Ramos (cell line): Measurements from ENCODE around the gene SEMA3F.

ENCODE experiments used
- in situ Hi-C: fragments of 300-500 bp; cut with MboI; formaldehyde crosslinking; loops from one replicate; pipeline ENCODE4 v1.14.3; 2022; ENCODE audit warnings: low sequenced_read_pairs; ENCODE audit not compliant: unreplicated experiment

Gene SEMA3F

GRCh38 chr3:50168791-50169190, 13.7 kb downstream of the SEMA3F start:
- in situ Hi-C loops: no loop called here

GRCh38 chr3:50169232-50169832, 14.2 kb downstream of the SEMA3F start:
- in situ Hi-C loops: no loop called here

GRCh38 chr3:50169858-50170257, 14.7 kb downstream of the SEMA3F start:
- in situ Hi-C loops: no loop called here

GRCh38 chr3:50170689-50171088, 15.6 kb downstream of the SEMA3F start:
- in situ Hi-C loops: no loop called here

DNA sequence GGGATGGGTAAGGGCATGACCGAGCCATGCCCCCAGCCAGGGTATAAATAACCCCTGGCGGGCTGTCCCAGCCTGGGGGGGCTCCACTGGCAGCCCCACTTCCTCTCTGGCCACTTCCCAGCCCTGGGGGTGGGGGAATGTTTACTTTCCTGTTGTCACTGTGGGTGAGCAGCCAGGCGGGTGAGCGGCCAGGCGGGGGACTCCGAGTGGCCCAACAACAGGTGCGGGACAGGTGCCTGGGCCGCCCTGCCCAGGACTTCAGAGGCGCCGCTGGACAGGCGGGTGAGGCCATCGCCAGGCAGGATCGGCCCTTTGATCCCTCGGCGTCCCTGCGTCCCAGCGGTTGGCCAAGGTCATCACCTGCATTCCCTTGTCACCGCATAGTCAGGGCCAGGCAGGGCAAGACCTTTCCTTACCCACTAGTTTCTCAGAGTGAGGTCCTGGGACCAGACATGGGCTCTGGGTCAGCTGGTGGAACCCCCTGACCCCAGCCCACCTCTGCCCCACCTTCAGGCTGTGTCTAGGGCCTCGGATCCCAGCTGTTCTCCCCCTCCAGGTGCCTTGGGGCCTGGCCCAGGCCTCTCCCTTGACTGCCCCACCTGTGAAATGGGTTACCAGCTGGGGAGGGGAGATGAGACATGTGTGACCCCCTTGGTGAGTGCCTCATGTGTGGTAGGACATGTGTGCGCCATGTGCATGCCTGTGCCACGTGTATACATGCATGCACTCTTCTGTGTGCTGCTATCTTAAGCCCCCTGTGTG, 16.6 kb downstream of the SEMA3F start:
- in situ Hi-C loops: no loop called here

DNA sequence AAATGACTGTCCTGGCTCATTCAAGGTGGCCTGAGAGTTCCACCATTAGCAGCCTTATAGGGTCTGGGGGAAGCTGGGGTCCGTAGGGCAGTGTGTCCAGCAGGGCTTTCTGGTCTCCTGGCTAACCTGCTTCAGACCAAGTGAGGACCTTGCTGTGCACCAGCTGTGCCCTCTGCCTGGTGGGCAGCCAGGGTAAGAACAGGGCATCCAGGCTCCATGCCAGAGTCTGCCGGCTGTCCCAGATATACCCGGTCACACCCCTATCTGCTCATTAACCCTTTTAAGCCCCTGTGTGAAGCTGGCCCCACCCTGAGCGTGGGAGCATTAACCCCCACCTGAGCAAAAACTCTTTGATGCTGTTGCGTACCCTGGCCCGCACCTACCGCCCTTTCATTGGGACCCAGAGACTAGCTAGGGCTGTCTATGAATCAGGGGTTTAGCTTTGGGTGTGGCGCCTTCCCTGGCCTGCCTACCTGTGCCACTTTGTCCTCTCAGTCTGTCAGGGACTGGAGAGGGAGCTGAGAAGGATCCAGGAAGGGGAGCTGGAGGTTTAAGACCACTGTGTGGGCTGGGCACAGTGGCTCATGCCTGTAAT, 17.6 kb downstream of the SEMA3F start:
- in situ Hi-C loops: no loop called here

DNA sequence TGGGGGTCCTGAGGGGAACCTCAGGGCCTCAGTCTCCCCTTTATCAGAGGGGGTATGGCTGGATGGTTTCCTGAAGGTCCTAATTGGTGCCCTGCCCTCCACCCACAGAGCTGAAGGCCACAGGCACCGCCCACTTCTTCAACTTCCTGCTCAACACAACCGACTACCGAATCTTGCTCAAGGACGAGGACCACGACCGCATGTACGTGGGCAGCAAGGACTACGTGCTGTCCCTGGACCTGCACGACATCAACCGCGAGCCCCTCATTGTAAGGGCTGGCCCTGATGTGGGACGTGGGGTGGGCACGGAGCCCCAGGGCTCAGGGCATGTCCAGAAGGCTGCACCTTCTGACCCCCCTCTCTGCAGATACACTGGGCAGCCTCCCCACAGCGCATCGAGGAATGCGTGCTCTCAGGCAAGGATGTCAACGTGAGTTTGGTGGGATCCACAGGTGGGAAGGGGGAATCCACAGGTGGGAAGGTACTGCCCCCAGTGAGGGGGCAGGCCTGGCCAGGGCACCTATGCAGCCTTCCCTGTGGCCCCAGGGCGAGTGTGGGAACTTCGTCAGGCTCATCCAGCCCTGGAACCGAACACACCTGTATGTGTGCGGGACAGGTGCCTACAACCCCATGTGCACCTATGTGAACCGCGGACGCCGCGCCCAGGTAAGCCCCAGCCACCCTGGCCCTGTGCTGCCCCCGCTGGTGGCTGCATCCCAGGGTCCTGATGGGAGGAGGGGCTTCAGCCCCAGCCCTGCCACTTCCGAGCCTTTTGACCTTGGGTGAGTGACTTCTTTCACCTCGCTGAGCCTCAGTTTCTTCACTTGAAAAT, 18.8 kb downstream of the SEMA3F start:
- in situ Hi-C loops: no loop called here

GRCh38 chr3:50174517-50174895, 19.4 kb downstream of the SEMA3F start:
- in situ Hi-C loops: no loop called here

DNA sequence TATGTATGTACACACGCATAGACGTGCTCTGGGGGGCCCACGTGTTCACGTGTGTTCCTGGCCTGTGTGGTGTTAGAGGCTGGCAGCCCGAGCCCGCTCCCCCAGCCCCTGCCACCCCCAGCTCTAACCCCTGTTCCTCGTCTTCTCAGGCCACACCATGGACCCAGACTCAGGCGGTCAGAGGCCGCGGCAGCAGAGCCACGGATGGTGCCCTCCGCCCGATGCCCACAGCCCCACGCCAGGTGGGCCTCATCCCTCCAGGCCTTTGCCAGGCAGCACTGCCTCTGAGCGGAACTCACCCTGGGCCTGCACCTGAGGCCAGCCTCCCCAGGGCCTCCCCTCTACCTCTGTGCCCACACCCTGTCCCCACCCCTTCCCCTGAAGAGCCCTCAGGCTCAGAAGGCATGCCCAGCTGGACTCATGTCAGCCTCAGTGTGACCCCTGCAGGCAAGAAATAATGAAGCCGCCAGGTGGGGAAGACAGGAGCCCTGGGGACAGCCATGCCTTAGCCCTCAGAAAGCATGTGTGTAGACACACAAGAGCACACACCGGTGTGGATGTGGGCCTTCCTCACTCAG, 19.9 kb downstream of the SEMA3F start:
- in situ Hi-C loops: no loop called here

- in situ Hi-C loops: no loop called here
These were observed 22.2 kb downstream of the SEMA3F start for GRCh38 chr3:50177346-50177745.

GRCh38 chr3:50179710-50180109, 24.6 kb downstream of the SEMA3F start:
- in situ Hi-C loops: no loop called here

GRCh38 chr3:50181985-50182384, 26.9 kb downstream of the SEMA3F start:
- in situ Hi-C loops: no loop called here

GRCh38 chr3:50182533-50183099, 27.5 kb downstream of the SEMA3F start:
- in situ Hi-C loops: no loop called here

DNA sequence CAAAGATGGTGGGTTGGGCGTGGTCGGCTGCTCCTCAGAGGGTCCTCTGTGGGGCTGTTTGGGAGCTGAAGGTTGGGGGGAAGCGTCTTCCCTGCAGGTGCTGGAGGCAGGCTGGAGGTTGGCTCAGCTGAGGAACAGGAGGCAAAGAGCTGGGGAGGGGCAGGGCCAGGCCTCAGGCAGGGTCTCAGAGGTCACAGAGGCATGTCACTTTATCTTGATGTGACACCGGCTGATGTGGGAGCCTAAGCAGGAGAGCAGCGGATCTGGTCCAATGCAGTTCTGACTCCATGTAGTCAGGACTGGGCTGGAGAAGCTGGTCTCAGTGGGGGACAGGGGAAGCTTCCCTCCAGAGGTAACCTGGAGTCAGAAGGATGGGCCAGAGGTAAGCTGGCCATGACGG, 28.6 kb downstream of the SEMA3F start:
- in situ Hi-C loops: no loop called here

DNA sequence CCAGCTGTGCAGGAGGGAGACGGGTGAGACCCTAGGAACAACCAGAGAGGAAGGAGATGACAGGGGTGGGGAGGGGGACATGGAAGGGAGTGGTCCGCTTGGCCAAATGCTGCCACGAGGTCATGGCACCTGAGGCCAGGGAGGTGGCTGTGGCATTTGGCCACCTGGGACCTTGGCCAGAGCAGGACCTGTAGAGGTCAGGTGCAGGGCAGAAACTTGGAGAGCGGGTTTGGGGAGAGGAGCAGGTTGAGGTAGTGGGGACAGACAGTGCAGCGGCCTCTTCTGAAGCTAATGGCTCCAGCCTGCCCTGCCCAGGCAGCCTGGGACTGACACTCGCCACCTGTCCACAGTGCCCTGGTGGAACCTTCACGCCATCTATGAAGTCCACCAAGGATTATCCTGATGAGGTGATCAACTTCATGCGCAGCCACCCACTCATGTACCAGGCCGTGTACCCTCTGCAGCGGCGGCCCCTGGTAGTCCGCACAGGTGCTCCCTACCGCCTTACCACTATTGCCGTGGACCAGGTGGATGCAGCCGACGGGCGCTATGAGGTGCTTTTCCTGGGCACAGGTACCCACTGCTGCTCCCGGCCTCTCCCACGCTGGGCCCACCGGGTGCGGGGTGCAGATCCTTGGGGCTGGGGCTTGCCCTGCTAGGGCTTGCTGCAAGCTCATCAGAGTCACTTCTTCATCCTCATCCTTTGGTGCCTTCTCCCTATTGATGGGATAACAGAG, 29.3 kb downstream of the SEMA3F start:
- in situ Hi-C loops: no loop called here

- in situ Hi-C loops: no loop called here
These were observed 30.1 kb downstream of the SEMA3F start for GRCh38 chr3:50185230-50185629.

- in situ Hi-C loops: no loop called here
These were observed 31.0 kb downstream of the SEMA3F start for GRCh38 chr3:50186096-50186495.

GRCh38 chr3:50187750-50188149, 32.6 kb downstream of the SEMA3F start:
- in situ Hi-C loops: no loop called here

DNA sequence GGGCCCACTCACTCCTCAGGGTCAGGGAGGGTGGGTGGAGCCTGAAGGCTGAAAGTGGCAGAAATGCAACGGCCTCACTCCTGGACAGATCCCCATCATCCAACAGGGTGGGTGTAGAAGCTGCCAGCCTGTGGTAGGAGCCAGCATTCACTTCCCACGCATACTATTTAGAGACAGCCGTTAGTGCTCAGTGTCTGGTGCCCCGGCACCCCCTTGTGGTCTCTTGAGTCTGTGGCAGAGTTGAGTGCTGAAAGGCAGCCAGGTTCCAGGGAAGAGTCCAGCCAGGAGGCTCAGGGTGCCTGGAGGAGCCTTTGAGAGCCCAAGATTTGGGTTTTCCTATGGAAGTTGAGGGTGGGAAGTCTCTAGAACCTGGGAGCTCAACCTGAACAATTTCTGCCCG, 34.1 kb downstream of the SEMA3F start:
- in situ Hi-C loops: no loop called here
